OCI-LY7 (cell line): ENCODE results near the gene COX6A1. TPM values are rescaled to one million over a fixed set of nuclear protein-coding genes. Genes with fewer than 3 reads are reported as not detected.

Experiments
- BruUV-seq: library from RNA; stranded (reverse); fragments of 400-500 nt; replicated peaks from 2 replicates; lab custom pipeline; 2021; lab: Mats Ljungman, UMichigan
- CTCF ChIA-PET: fragments of 300-600 bp; sonication (Branson Sonifier 250); formaldehyde crosslinking; loops from one replicate; lab custom pipeline; 2022; ENCODE audit warnings: antibody characterized with exemption; ENCODE audit not compliant: unreplicated experiment; lab: Charles Lee
- POLR2A ChIA-PET: fragments of 300-600 bp; sonication (Branson Sonifier 250); formaldehyde crosslinking; loops from one replicate; lab custom pipeline; 2022; ENCODE audit warnings: antibody characterized with exemption; lab: Charles Lee
- DNase-seq: peaks from one replicate; pipeline ENCODE4 v3.0.0-alpha.2; 2015; ENCODE audit warnings: low spot score
- H2AFZ ChIP-seq: fragments of 200-600 bp; sonication (generic), shearing (Covaris generic); 2 replicates; pipeline ENCODE4 v1.6.1; 2014; ENCODE audit warnings: mild to moderate bottlenecking, antibody characterized with exemption, low read length, moderate library complexity
- H3K27ac ChIP-seq: fragments of 200-600 bp; sonication (generic); 2 replicates; pipeline ENCODE4 v1.5.1; 2014; ENCODE audit warnings: mixed run types, low read depth, mild to moderate bottlenecking, moderate library complexity, low read length, inconsistent platforms; ENCODE audit not compliant: poor library complexity, severe bottlenecking
- H3K36me3 ChIP-seq: fragments of 200-600 bp; sonication (generic); 2 replicates; pipeline ENCODE4 v1.6.1; 2014; ENCODE audit warnings: mild to moderate bottlenecking, antibody characterized with exemption, low read length, moderate library complexity, mixed read lengths; ENCODE audit not compliant: insufficient read depth
- H3K4me1 ChIP-seq: fragments of 200-600 bp; sonication (generic); 2 replicates; pipeline ENCODE4 v1.5.1; 2014; ENCODE audit warnings: mild to moderate bottlenecking, low read length; ENCODE audit not compliant: insufficient read depth, poor library complexity, severe bottlenecking
- H3K4me2 ChIP-seq: fragments of 200-600 bp; sonication (generic); 2 replicates; pipeline ENCODE4 v1.6.1; 2014; ENCODE audit warnings: mild to moderate bottlenecking, low read length
- H3K4me3 ChIP-seq: fragments of 200-600 bp; sonication (generic); 2 replicates; pipeline ENCODE4 v1.5.1; 2014; ENCODE audit warnings: mild to moderate bottlenecking, low read depth, low read length; ENCODE audit not compliant: poor library complexity, severe bottlenecking
- H3K79me2 ChIP-seq: fragments of 200-600 bp; sonication (generic); 2 replicates; pipeline ENCODE4 v1.6.1; 2016; ENCODE audit warnings: low read depth, mild to moderate bottlenecking, low read length, moderate library complexity, mixed read lengths; ENCODE audit not compliant: insufficient read depth
- H3K9me2 ChIP-seq: fragments of 200-600 bp; sonication (generic); 2 replicates; pipeline ENCODE4 v1.6.1; 2016; ENCODE audit warnings: mild to moderate bottlenecking, low read length, mixed read lengths; ENCODE audit not compliant: insufficient read depth
- H3K9me3 ChIP-seq: fragments of 200-600 bp; sonication (generic); 2 replicates; pipeline ENCODE4 v1.6.1; 2014; ENCODE audit warnings: mild to moderate bottlenecking, mixed run types, low read length, mixed read lengths
- H4K20me1 ChIP-seq: fragments of 200-600 bp; sonication (generic); 2 replicates; pipeline ENCODE4 v1.6.1; 2014; ENCODE audit warnings: mild to moderate bottlenecking, antibody characterized with exemption, low read length, moderate library complexity, mixed read lengths; ENCODE audit not compliant: insufficient read depth
- EZH2phosphoT487 ChIP-seq: fragments of 200-600 bp; sonication (generic); IDR thresholded peaks from 2 replicates; pipeline ENCODE4 v1.6.1; 2018; ENCODE audit warnings: low read depth, borderline replicate concordance, mild to moderate bottlenecking, mixed run types, antibody characterized with exemption, low read length, moderate library complexity, mixed read lengths
- intact Hi-C: fragments of 100-400 bp; cut with micrococcal nuclease; formaldehyde crosslinking; loops from one replicate; pipeline ENCODE4 v1.10.0; 2022; ENCODE audit not compliant: unreplicated experiment
- total RNA-seq, 2 experiments: library from RNA; depleted of rRNA in 1 of 2; stranded (reverse); fragments of >200 nt in 1 of 2; shearing (Covaris generic) in 1 of 2; gene quantifications; 2 replicates each; pipeline ENCODE4 v1.2.3, GENCODE V29; 2014 to 2022
- TF ChIP-seq, protein P1 (sequence below): fragments of 200-600 bp; sonication (generic); conservative IDR thresholded peaks from 2 replicates; pipeline ENCODE4 v1.5.1; 2014; ENCODE audit warnings: mild to moderate bottlenecking, antibody characterized with exemption, low read length, moderate library complexity, mixed read lengths

The COX6A1 gene
- total RNA-seq, 2 experiments from 2014 or later, result 449 to 591 TPM

DNA sequence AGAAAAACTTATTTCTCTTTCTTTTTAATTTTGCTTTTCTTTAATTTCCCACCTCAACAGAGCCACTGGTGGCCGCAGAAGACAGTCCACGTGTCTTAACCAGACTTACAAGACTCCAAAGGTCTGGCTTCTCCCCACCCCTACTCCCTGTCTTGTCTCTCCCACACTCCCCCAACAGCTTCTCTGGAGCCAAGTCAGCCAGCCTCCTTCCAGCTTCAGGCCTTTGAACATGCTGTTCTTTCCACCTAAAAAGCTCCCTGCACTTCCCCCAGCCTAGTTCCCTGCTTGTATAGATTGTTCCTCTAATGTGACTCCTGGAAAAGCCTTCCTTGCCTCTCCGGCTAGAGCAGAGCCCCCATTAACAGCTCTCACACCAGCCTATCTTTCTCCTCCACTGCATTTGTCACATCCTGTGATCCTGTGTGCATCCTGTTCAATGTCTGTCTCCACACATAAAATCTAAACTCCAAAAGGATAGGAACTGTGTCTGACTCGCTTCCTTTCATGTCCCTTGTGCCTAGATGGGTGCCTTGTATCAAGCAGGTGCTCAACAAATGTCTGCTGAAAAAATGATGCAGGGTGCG is 50.2 kb downstream of the COX6A1 start:
- intact Hi-C loops, result no loop called here
- H3K27ac ChIP-seq, result no peak overlapping the region
- BruUV-seq, result no TSS peak

DNA sequence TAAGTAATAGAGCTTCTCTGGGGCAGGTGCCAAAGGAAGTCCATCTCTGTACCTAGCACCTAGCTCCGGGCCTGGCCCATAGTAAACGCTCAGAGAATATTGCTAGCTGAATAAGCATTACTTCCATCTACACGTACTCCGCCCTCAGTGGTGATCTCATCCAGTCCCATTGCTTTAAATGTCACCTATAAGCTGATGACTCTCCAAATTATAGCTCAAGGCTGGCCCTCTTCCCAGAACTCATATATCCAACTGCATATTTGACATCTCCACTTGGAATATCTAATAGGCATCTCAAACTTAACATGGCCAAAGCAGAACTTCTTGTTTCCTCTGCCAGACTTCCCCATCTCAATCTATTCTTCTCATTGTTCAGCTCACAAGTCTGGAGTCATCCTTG is 51.1 kb downstream of the COX6A1 start:
- H3K27ac ChIP-seq, result no peak overlapping the region
- peaks cover 8% of the 10 kb centered on the region for H3K4me1 ChIP-seq
- no peak overlapping the region for H2AFZ ChIP-seq
- BruUV-seq, result no TSS peak
- ChIA-PET POLR2A (no interaction called here), CTCF (no interaction called here)
- no peaks in the 10 kb centered on the region for H3K9me2 ChIP-seq
- H3K4me2 ChIP-seq, result no peak overlapping the region
- no peaks in the 10 kb centered on the region for H3K79me2 ChIP-seq
- no peaks in the 10 kb centered on the region for H3K36me3 ChIP-seq
- TF ChIP-seq EZH2phosphoT487, result no peak
- intact Hi-C loops, result no loop called here
- no peak for DNase-seq
- H3K9me3 ChIP-seq, result no peaks in the 10 kb centered on the region
- no peak overlapping the region for H3K4me3 ChIP-seq
- no peaks in the 10 kb centered on the region for H4K20me1 ChIP-seq

More for the DNA sequence above, 50.2 kb downstream of the COX6A1 start:
- H3K79me2 ChIP-seq, result no peaks in the 10 kb centered on the region
- ChIA-PET CTCF (no interaction called here), POLR2A (no interaction called here)
- no peak overlapping the region for H3K4me3 ChIP-seq
- H2AFZ ChIP-seq, result no peak overlapping the region
- TF ChIP-seq, protein P1, sequence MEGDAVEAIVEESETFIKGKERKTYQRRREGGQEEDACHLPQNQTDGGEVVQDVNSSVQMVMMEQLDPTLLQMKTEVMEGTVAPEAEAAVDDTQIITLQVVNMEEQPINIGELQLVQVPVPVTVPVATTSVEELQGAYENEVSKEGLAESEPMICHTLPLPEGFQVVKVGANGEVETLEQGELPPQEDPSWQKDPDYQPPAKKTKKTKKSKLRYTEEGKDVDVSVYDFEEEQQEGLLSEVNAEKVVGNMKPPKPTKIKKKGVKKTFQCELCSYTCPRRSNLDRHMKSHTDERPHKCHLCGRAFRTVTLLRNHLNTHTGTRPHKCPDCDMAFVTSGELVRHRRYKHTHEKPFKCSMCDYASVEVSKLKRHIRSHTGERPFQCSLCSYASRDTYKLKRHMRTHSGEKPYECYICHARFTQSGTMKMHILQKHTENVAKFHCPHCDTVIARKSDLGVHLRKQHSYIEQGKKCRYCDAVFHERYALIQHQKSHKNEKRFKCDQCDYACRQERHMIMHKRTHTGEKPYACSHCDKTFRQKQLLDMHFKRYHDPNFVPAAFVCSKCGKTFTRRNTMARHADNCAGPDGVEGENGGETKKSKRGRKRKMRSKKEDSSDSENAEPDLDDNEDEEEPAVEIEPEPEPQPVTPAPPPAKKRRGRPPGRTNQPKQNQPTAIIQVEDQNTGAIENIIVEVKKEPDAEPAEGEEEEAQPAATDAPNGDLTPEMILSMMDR, result no peak
- no peak for TF ChIP-seq EZH2phosphoT487
- H3K4me2 ChIP-seq, result no peak overlapping the region
- H3K9me3 ChIP-seq, result no peaks in the 10 kb centered on the region
- H3K36me3 ChIP-seq, result no peaks in the 10 kb centered on the region
- H3K4me1 ChIP-seq, result peaks cover 8% of the 10 kb centered on the region
- H3K9me2 ChIP-seq, result no peaks in the 10 kb centered on the region
- no peak for DNase-seq
- no peaks in the 10 kb centered on the region for H4K20me1 ChIP-seq

DNA sequence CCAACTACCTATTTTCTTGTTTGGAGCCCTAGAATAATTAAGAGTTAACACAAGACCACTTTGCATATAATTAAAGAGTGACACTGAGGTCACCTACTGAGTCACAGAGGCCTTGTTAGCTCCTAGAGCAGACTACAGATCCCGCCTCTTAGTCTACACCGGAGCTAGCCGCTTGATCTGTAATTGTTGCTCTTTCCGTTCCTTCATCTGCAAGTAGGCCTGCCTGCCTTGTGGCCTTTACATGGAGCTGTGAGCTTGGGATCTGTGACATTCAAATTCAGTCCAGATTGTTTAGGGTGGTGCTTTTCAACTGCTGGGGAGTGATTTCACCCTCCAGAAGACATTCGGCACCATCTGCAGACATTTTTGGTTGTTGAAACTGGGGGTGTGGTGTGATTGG is 52.4 kb downstream of the COX6A1 start:
- BruUV-seq, result no TSS peak

More for the DNA sequence above, 52.4 kb downstream of the COX6A1 start:
- intact Hi-C loops, result no loop called here
- Histone ChIP-seq H3K4me2 (no peak overlapping the region), H3K36me3 (no peaks in the 10 kb centered on the region), H2AFZ (no peak overlapping the region), H3K9me2 (no peaks in the 10 kb centered on the region), H3K9me3 (no peaks in the 10 kb centered on the region), H3K79me2 (peaks cover 9% of the 10 kb centered on the region; the same call in 1 of the 2 replicates), H3K27ac (no peak overlapping the region), H3K4me1 (peaks cover 16% of the 10 kb centered on the region), H4K20me1 (no peaks in the 10 kb centered on the region), H3K4me3 (no peak overlapping the region)
- ChIA-PET POLR2A (no interaction called here), CTCF (no interaction called here)
- TF ChIP-seq, protein P1, result no peak
- TF ChIP-seq EZH2phosphoT487, result no peak
- DNase-seq, result no peak

Other genes starting within 250 kb of the COX6A1 start
- gene GCN1, start 243.4 kb upstream of the COX6A1 start, total RNA-seq (2014; rRNA removed; shearing (Covaris generic)), result 217 and 224 TPM in 2 replicates
- gene GCN1, start 243.4 kb upstream of the COX6A1 start, total RNA-seq (2022), result 290 and 343 TPM in 2 replicates
- 5,868 and 6,057 TPM in 2 replicates for gene RPLP0, start 237.0 kb upstream of the COX6A1 start, total RNA-seq (2014; rRNA removed; shearing (Covaris generic))
- 2,996 and 3,206 TPM in 2 replicates for gene RPLP0, start 237.0 kb upstream of the COX6A1 start, total RNA-seq (2022)
- 5.5 and 8.6 TPM in 2 replicates for gene PXN, start 172.4 kb upstream of the COX6A1 start, total RNA-seq (2014; rRNA removed; shearing (Covaris generic))
- gene PXN, start 172.4 kb upstream of the COX6A1 start, total RNA-seq (2022), result 22.9 and 25.9 TPM in 2 replicates
- under 0.01 TPM in 1 of 2 replicates, not detected in the other for gene RNU4-2, start 146.2 kb upstream of the COX6A1 start, total RNA-seq (2014; rRNA removed; shearing (Covaris generic))
- 1,646 and 3,315 TPM in 2 replicates for gene RNU4-2, start 146.2 kb upstream of the COX6A1 start, total RNA-seq (2022)
- gene RNU4-1, start 144.9 kb upstream of the COX6A1 start, total RNA-seq (2014; rRNA removed; shearing (Covaris generic)), result under 0.01 TPM in 1 of 2 replicates, not detected in the other
- 1,670 and 3,289 TPM in 2 replicates for gene RNU4-1, start 144.9 kb upstream of the COX6A1 start, total RNA-seq (2022)
- 0.54 and 2.1 TPM in 2 replicates for gene SIRT4, start 135.8 kb upstream of the COX6A1 start, total RNA-seq (2014; rRNA removed; shearing (Covaris generic))
- gene SIRT4, start 135.8 kb upstream of the COX6A1 start, total RNA-seq (2022), result 1.4 and 2.2 TPM in 2 replicates
- not detected in 2 replicates for gene PLA2G1B, start 110.3 kb upstream of the COX6A1 start, total RNA-seq (2014; rRNA removed; shearing (Covaris generic))
- gene PLA2G1B, start 110.3 kb upstream of the COX6A1 start, total RNA-seq (2022), result not detected in 2 replicates
- gene MSI1, start 68.9 kb upstream of the COX6A1 start, total RNA-seq (2014; rRNA removed; shearing (Covaris generic)), result not detected in 2 replicates
- not detected in 2 replicates for gene MSI1, start 68.9 kb upstream of the COX6A1 start, total RNA-seq (2022)
- 23.9 and 28.3 TPM in 2 replicates for gene TRIAP1, start 8.3 kb downstream of the COX6A1 start, total RNA-seq (2014; rRNA removed; shearing (Covaris generic))
- 25.9 and 26.4 TPM in 2 replicates for gene TRIAP1, start 8.3 kb downstream of the COX6A1 start, total RNA-seq (2022)
- gene GATC, start 8.3 kb downstream of the COX6A1 start, total RNA-seq (2014; rRNA removed; shearing (Covaris generic)), result 36.1 and 37.6 TPM in 2 replicates
- gene GATC, start 8.3 kb downstream of the COX6A1 start, total RNA-seq (2022), result 34.6 and 35.8 TPM in 2 replicates
- 181 and 203 TPM in 2 replicates for gene SRSF9, start 31.6 kb downstream of the COX6A1 start, total RNA-seq (2014; rRNA removed; shearing (Covaris generic))
- gene SRSF9, start 31.6 kb downstream of the COX6A1 start, total RNA-seq (2022), result 281 and 295 TPM in 2 replicates
- gene DYNLL1, start 58.0 kb downstream of the COX6A1 start, total RNA-seq (2014; rRNA removed; shearing (Covaris generic)), result 354 and 400 TPM in 2 replicates
- 296 and 321 TPM in 2 replicates for gene DYNLL1, start 58.0 kb downstream of the COX6A1 start, total RNA-seq (2022)
- gene COQ5, start 91.0 kb downstream of the COX6A1 start, total RNA-seq (2014; rRNA removed; shearing (Covaris generic)), result 29.4 and 40.9 TPM in 2 replicates
- gene COQ5, start 91.0 kb downstream of the COX6A1 start, total RNA-seq (2022), result 48.8 and 49.5 TPM in 2 replicates
- gene RNF10, start 96.2 kb downstream of the COX6A1 start, total RNA-seq (2014; rRNA removed; shearing (Covaris generic)), result 52.2 and 66.3 TPM in 2 replicates
- 150 TPM in 2 replicates for gene RNF10, start 96.2 kb downstream of the COX6A1 start, total RNA-seq (2022)
- gene POP5, start 143.3 kb downstream of the COX6A1 start, total RNA-seq (2014; rRNA removed; shearing (Covaris generic)), result 65.8 and 73.4 TPM in 2 replicates
- 61.8 and 61.9 TPM in 2 replicates for gene POP5, start 143.3 kb downstream of the COX6A1 start, total RNA-seq (2022)
- gene CABP1, start 202.5 kb downstream of the COX6A1 start, total RNA-seq (2014; rRNA removed; shearing (Covaris generic)), result 0.18 and 0.79 TPM in 2 replicates
- gene CABP1, start 202.5 kb downstream of the COX6A1 start, total RNA-seq (2022), result 2.4 and 3.8 TPM in 2 replicates
- gene MLEC, start 249.0 kb downstream of the COX6A1 start, total RNA-seq (2014; rRNA removed; shearing (Covaris generic)), result 69.7 and 74.1 TPM in 2 replicates
- 82.4 and 101 TPM in 2 replicates for gene MLEC, start 249.0 kb downstream of the COX6A1 start, total RNA-seq (2022)